Measurements from ENCODE around the gene APOL1.

APOL1 gene

DNA sequence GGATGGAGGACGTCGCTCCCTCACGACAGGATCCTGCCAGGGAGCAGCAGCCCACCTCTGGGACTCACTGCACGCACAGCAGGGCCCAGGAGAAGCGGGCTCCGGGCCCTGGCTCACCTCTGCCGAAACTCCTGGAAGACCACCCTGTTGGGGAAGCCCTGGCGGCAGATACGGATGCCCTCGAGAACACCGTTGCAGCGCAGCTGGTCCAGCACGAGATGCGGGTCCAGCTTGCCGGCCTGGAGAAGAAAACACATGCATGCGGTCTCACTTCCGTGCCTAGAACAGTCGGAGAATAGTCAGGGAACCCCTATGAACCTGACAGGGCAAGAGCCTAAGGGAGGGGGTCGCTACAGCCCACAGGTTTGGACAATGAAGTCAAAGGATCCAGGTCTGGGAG is 52.9 kb downstream of the APOL1 start:
- no peak for DNase-seq (ENCODE audit: extremely low read depth in 1 of 2, low read depth in 1 of 2)

- DNase-seq (ENCODE audit: extremely low read depth in 1 of 2, low read depth in 1 of 2): no peak
These were observed 53.3 kb downstream of the APOL1 start for GRCh38 chr22:36306227-36306626.

DNA sequence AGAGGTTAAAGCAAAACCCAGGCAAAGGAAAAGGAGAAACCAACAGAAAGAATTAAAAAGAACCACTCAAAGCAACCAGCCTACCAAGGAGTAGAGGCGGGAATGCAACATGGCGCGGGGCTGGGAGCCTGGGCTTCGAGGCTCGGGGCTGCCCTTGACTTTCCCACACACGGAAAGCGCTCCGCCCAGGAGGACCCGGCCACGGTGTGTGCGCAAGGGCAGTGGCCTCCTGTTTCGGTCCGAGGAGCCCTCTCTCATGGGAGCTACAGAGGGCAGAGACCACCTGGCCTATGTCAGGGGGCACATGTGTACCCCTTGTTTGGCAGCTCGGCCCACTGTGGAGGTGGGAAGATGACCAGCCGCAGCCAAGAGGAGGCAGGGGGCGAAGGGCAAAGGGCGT is 55.9 kb downstream of the APOL1 start:
- no peak for DNase-seq (ENCODE audit: extremely low read depth in 1 of 2, low read depth in 1 of 2)

DNA sequence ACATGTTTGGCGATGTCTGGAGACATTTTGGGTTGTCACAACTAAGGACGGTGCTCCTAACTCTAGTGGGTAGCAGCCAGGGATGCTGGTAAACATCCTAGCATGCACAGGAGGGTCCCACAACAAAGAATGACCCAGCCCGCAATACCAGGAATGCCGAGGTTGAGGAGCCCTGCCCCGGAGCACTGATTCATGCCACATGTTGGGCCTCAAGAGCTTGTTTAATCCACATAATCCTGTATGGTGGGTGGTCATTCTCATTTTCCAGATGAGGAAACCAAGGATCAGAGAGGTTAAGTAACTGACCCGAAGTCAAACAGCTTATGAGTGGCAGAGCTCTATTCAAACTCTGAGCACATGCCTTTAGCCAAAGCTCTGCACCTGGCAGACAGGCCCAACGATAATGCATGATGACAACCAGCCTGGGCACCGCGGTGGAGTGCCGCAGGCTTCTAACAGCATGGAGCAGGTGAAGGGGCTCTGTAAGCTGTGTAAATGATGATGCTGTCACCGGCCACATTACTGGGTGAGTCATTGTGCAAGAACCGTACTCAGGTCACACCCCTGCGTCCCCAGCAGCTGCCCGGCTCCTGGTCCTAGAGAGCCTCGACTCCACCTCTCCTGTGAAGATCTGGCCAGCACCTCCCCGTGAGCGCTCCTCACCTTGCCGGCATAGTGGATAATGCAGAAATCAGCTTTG is 58.6 kb downstream of the APOL1 start:
- DNase-seq (ENCODE audit: extremely low read depth in 1 of 2, low read depth in 1 of 2): no peak

- DNase-seq (ENCODE audit: extremely low read depth in 1 of 2, low read depth in 1 of 2): no peak
These were observed 62.4 kb downstream of the APOL1 start for GRCh38 chr22:36315325-36315724.

- no peak for DNase-seq (ENCODE audit: extremely low read depth in 1 of 2, low read depth in 1 of 2)
These were observed 63.5 kb downstream of the APOL1 start for GRCh38 chr22:36316419-36316818.
